ENCODE measurements around the gene MLLT10.

DNA sequence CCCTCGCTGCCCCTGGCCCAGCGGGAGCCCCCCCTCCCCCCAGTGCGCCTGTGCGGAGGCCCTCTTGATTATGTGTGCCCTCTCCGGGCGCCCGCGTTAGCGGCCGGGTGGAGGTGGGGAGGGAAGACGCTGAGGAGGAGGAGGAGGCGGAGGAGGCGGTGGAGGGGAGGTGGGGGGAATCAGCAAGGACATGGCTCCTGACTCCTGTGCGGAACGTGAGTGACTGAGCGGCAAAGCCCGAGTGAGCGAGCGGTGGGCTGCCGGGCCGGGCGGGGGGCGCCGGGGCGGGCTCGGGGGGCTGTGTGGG lies 201 bp downstream of the MLLT10 start:
- TF ChIP-seq POLR2A (IDR thresholded peaks at IDR 0.05; ENCODE audit: low read depth, low read length), result no peak
- no peak for TF ChIP-seq TAF1 (IDR thresholded peaks at IDR 0.05; ENCODE audit: borderline replicate concordance, low read depth, low read length)
